Panc1 (cell line): Measurements from ENCODE around the gene STRA6. TPM values are rescaled to one million over a fixed set of nuclear protein-coding genes. Genes with fewer than 3 reads are reported as not detected.

Experiments used
- ATAC-seq: fragments of 200-7000 bp; cut with Tn5 transposase; 2 replicates; pipeline ENCODE4 v1.9.1; 2020; ENCODE audit warnings: mild to moderate bottlenecking, moderate library complexity
- BruUV-seq: library from RNA; stranded (reverse); fragments of 400-500 nt; replicated peaks from 2 replicates; lab custom pipeline; 2021; lab: Mats Ljungman, UMichigan
- CTCF ChIA-PET: fragments of 300-600 bp; sonication (Branson Sonifier 250); formaldehyde crosslinking; loops from one replicate; lab custom pipeline; 2022; ENCODE audit warnings: antibody characterized with exemption; lab: Charles Lee
- POLR2A ChIA-PET: fragments of 300-600 bp; sonication (Branson Sonifier 250); formaldehyde crosslinking; loops from one replicate; lab custom pipeline; 2022; ENCODE audit warnings: antibody characterized with exemption; lab: Charles Lee
- DNase-seq: peaks from one replicate; pipeline ENCODE4 v3.0.0-alpha.2; 2010; ENCODE audit warnings: low read depth, low spot score
- H3K27ac ChIP-seq: 2 replicates; pipeline ENCODE4 v1.5.1; 2011; ENCODE audit warnings: mild to moderate bottlenecking, low read length, inconsistent platforms
- H3K27me3 ChIP-seq: fragments of 200-500 bp; sonication (Bioruptor generic); 2 replicates; pipeline ENCODE4 v1.6.0; 2014; ENCODE audit warnings: low read length, inconsistent platforms; ENCODE audit not compliant: control insufficient read depth, insufficient read depth
- H3K36me3 ChIP-seq: fragments of 200-500 bp; sonication (Bioruptor generic); 2 replicates; pipeline ENCODE4 v1.5.1; 2014; ENCODE audit warnings: inconsistent platforms, mild to moderate bottlenecking, low read length, moderate library complexity; ENCODE audit not compliant: control insufficient read depth, insufficient read depth
- H3K4me1 ChIP-seq: 2 replicates; pipeline ENCODE4 v1.5.1; 2011; ENCODE audit warnings: inconsistent platforms, mild to moderate bottlenecking, low read length, moderate library complexity; ENCODE audit not compliant: control insufficient read depth, insufficient read depth
- H3K4me3 ChIP-seq, 2 experiments: 2 replicates each; pipeline ENCODE4 v1.5.1; 2011 to 2012; ENCODE audit warnings: low read depth in 2 of 2, low read length in 2 of 2, mild to moderate bottlenecking in 2 of 2, inconsistent platforms in 1 of 2, moderate library complexity in 1 of 2
- H3K9me3 ChIP-seq: fragments of 200-500 bp; sonication (Bioruptor generic); 2 replicates; pipeline ENCODE4 v1.5.1; 2014; ENCODE audit warnings: low read depth, mild to moderate bottlenecking, inconsistent platforms, low read length, moderate library complexity; ENCODE audit not compliant: control insufficient read depth, insufficient read depth
- CTCF ChIP-seq: fragments of 450-650 bp; IDR thresholded peaks from 2 replicates; pipeline ENCODE4 v1.5.1; 2017; ENCODE audit warnings: mild to moderate bottlenecking
- POLR2AphosphoS5 ChIP-seq: IDR thresholded peaks from 2 replicates; pipeline ENCODE4 v1.6.1; 2012; ENCODE audit warnings: mild to moderate bottlenecking, low read depth, low read length, moderate library complexity
- SIN3A ChIP-seq: IDR thresholded peaks from 2 replicates; pipeline ENCODE4 v1.6.1; 2012; ENCODE audit warnings: low read depth, mild to moderate bottlenecking, low read length, moderate library complexity, borderline replicate concordance; ENCODE audit not compliant: insufficient read depth
- TCF7L2 ChIP-seq: IDR thresholded peaks from 2 replicates; pipeline ENCODE4 v1.6.1; 2011; ENCODE audit warnings: mild to moderate bottlenecking, low read depth, low read length, inconsistent platforms
- in situ Hi-C: cut with HindIII; loops from 2 replicates; pipeline ENCODE4 v1.10.0; 2016; ENCODE audit warnings: low sequenced_read_pairs, low pct_unique_long_range_greater_than_20kb
- intact Hi-C: fragments of 100-400 bp; cut with micrococcal nuclease; formaldehyde crosslinking; loops from one replicate; pipeline ENCODE4 v1.10.0; 2022; ENCODE audit not compliant: unreplicated experiment
- total RNA-seq: library from RNA; stranded (reverse); gene quantifications from one replicate; pipeline ENCODE4 v1.2.1, GENCODE V29; 2021; ENCODE audit not compliant: unreplicated experiment
- TF ChIP-seq, protein P1 (sequence below), 2 experiments: IDR thresholded peaks; 2 replicates each; pipeline ENCODE4 v1.6.1; 2011 to 2012; ENCODE audit warnings: low read depth in 2 of 2, control low read depth in 1 of 2, low read length in 1 of 2, mild to moderate bottlenecking in 1 of 2, moderate library complexity in 1 of 2; ENCODE audit not compliant: insufficient read depth in 1 of 2

The STRA6 gene
- total RNA-seq, 1 experiment from 2014 or later, result 1.1 TPM

DNA sequence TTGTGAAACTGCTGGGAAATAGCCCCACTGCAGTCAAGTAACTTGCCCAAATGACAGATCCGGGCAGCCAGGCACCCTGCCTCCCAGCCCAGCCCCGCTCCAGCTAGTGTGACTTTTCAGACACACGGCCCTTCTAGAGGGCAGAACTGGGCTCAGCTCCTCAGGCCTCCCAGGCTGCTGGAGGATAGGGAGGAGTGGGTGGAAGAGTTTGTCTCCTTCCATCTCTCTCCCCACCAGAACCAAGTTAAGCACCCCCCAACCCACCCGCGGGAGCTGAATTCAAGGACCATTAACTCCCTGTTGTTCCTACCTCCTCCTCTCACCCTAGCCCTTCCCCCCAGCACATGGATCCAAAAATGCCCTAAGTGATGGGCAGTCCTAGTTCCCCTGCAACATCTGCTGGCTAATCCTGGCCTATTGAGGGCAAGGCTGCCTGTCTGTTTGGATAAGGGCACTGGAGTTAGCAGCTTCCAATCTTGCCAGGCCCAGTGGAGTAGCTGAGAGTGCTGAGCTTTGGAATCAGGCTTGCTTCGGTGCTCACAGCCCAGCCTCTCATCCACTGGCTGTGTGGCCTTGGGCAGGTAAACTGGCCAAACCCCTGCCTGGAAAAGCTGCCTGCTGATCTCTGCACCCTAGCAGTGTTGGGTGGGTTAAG, 36.6 kb upstream of the STRA6 start:
- TF ChIP-seq POLR2AphosphoS5, result no peak
- no peak for TF ChIP-seq TCF7L2
- no peak for TF ChIP-seq SIN3A
- TF ChIP-seq CTCF, result no peak
- TF ChIP-seq, protein P1, sequence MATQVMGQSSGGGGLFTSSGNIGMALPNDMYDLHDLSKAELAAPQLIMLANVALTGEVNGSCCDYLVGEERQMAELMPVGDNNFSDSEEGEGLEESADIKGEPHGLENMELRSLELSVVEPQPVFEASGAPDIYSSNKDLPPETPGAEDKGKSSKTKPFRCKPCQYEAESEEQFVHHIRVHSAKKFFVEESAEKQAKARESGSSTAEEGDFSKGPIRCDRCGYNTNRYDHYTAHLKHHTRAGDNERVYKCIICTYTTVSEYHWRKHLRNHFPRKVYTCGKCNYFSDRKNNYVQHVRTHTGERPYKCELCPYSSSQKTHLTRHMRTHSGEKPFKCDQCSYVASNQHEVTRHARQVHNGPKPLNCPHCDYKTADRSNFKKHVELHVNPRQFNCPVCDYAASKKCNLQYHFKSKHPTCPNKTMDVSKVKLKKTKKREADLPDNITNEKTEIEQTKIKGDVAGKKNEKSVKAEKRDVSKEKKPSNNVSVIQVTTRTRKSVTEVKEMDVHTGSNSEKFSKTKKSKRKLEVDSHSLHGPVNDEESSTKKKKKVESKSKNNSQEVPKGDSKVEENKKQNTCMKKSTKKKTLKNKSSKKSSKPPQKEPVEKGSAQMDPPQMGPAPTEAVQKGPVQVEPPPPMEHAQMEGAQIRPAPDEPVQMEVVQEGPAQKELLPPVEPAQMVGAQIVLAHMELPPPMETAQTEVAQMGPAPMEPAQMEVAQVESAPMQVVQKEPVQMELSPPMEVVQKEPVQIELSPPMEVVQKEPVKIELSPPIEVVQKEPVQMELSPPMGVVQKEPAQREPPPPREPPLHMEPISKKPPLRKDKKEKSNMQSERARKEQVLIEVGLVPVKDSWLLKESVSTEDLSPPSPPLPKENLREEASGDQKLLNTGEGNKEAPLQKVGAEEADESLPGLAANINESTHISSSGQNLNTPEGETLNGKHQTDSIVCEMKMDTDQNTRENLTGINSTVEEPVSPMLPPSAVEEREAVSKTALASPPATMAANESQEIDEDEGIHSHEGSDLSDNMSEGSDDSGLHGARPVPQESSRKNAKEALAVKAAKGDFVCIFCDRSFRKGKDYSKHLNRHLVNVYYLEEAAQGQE (IDR thresholded peaks at IDR 0.05; ENCODE audit: insufficient read depth in 1 of 2, low read depth in 2 of 2, low read length in 1 of 2), result 0 out of 4 replicates have a peak, but pooled peaks of 1 of the 2 experiments have one; percentile 12
- ChIA-PET POLR2A (no interaction called here), CTCF (interaction anchor here (1.0 kb wide), 1 partner anchor 68 kb away, joined by 4 read pairs; no protein-coding TSS in a partner anchor)
- no peaks in the 10 kb centered on the region for H3K9me3 ChIP-seq
- no peaks in the 10 kb centered on the region for H3K27me3 ChIP-seq
- no TSS peak for BruUV-seq
- peaks cover 31% of the 10 kb centered on the region for H3K4me1 ChIP-seq
- no peaks in the 10 kb centered on the region for H3K36me3 ChIP-seq
- H3K27ac ChIP-seq, result peak overlapping the region; percentile 34; the same call in 1 of the 2 replicates
- in situ Hi-C loops (no loop called here), intact Hi-C loops (no loop called here)
- 0 out of 2 replicates have a peak, but pooled peaks have one; percentile 6 for ATAC-seq
- no peak overlapping the region for H3K4me3 ChIP-seq
- no peak for DNase-seq

GRCh38 chr15:74235962-74236361, 33.4 kb upstream of the STRA6 start, which contains the start of gene CCDC33:
TSS of gene CCDC33 (plus strand) at chr15:74236326. CDS start at chr15:74236720, 394 bp downstream.
- Histone ChIP-seq H3K4me3 (no peak within 1 kb of the TSS), H3K9me3 (no peaks in the 10 kb centered on the region), H3K27ac (no peak within 1 kb of the TSS), H3K4me1 (peaks cover 23% of the 10 kb centered on the region), H3K27me3 (no peaks in the 10 kb centered on the region), H3K36me3 (no peaks in the 10 kb centered on the region)
- TF ChIP-seq CTCF, result no peak
- TF ChIP-seq, protein P1 (IDR thresholded peaks at IDR 0.05; ENCODE audit: insufficient read depth in 1 of 2, low read depth in 2 of 2, low read length in 1 of 2), result no peak
- TF ChIP-seq POLR2AphosphoS5, result no peak
- TF ChIP-seq TCF7L2, result no peak
- no peak for TF ChIP-seq SIN3A
- ATAC-seq (no peak), DNase-seq (no peak)
- no TSS peak for BruUV-seq
- CTCF ChIA-PET, result interaction anchor here (0.6 to 0.7 kb wide), 2 partner anchors 12 to 307 kb away, joined by 10 to 12 read pairs; no protein-coding TSS in a partner anchor
- POLR2A ChIA-PET, result no interaction called here
- in situ Hi-C loops, result no loop called here
- intact Hi-C loops, result no loop called here
